Progenitor cell of endocrine pancreas (in vitro differentiated cells): ENCODE data around the gene ITGA2. TPM values are rescaled to one million over a fixed set of nuclear protein-coding genes. Genes with fewer than 3 reads are reported as not detected.

ENCODE experiments used
- DNase-seq: peaks from one replicate; pipeline ENCODE4 v3.0.0; 2021; ENCODE audit warnings: low spot score; ENCODE audit not compliant: unreplicated experiment
- H3K27ac Mint-ChIP-seq: 2 replicates; pipeline ENCODE4 v1.8.0; 2021; ENCODE audit warnings: mild to moderate bottlenecking, moderate library complexity, mixed read lengths
- H3K27me3 Mint-ChIP-seq: 2 replicates; pipeline ENCODE4 v1.8.0; 2021; ENCODE audit warnings: mixed read lengths
- H3K36me3 Mint-ChIP-seq: 2 replicates; pipeline ENCODE4 v1.8.0; 2022; ENCODE audit warnings: mixed read lengths; ENCODE audit not compliant: insufficient read depth
- H3K4me1 Mint-ChIP-seq: 2 replicates; pipeline ENCODE4 v1.8.0; 2021; ENCODE audit warnings: low read depth, mixed read lengths
- H3K4me3 Mint-ChIP-seq: 2 replicates; pipeline ENCODE4 v1.8.0; 2021; ENCODE audit warnings: low read depth, mild to moderate bottlenecking, moderate library complexity, mixed read lengths
- H3K9me3 Mint-ChIP-seq: 2 replicates; pipeline ENCODE4 v1.8.0; 2021; ENCODE audit warnings: low read depth, mixed read lengths
- total RNA-seq: library from RNA; stranded (reverse); gene quantifications from 2 replicates; pipeline ENCODE4 v1.2.1, GENCODE V29; 2021
- TF ChIP-seq, protein P1 (sequence below): fragments of 200-600 bp; sonication (generic); IDR thresholded peaks from one replicate; pipeline ENCODE4 v1.5.0; 2021; ENCODE audit warnings: antibody characterized with exemption, mild to moderate bottlenecking; ENCODE audit not compliant: unreplicated experiment

ITGA2 gene
- total RNA-seq, 1 donor from 2014 or later: 5.1 TPM

DNA sequence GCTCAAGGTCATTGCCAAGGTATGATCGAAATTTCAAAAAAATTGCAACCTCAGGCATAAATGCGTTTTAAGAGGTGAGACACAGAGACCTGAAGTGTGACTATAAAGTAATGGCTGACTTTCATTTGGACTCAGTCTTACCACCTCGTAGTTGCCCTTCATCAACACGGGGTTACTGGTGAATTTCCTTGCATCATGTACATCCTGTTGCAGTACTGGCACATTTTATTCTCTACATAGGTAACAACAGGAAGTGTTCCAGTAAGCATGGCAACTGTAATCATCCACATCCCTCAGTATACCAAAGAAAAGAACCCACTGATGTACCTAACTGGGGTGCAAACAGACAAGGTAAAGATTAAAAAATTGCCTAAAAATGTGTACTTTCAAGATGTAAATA, 91.1 kb downstream of the ITGA2 start:
- Mint-ChIP-seq H3K36me3 (no peaks in the 10 kb centered on the region), H3K27me3 (no peaks in the 10 kb centered on the region), H3K9me3 (no peaks in the 10 kb centered on the region), H3K27ac (no peak overlapping the region), H3K4me1 (no peaks in the 10 kb centered on the region), H3K4me3 (no peak overlapping the region)
- TF ChIP-seq, protein P1, sequence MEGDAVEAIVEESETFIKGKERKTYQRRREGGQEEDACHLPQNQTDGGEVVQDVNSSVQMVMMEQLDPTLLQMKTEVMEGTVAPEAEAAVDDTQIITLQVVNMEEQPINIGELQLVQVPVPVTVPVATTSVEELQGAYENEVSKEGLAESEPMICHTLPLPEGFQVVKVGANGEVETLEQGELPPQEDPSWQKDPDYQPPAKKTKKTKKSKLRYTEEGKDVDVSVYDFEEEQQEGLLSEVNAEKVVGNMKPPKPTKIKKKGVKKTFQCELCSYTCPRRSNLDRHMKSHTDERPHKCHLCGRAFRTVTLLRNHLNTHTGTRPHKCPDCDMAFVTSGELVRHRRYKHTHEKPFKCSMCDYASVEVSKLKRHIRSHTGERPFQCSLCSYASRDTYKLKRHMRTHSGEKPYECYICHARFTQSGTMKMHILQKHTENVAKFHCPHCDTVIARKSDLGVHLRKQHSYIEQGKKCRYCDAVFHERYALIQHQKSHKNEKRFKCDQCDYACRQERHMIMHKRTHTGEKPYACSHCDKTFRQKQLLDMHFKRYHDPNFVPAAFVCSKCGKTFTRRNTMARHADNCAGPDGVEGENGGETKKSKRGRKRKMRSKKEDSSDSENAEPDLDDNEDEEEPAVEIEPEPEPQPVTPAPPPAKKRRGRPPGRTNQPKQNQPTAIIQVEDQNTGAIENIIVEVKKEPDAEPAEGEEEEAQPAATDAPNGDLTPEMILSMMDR: no peak
- DNase-seq: no peak

GRCh38 chr5:53083927-53084326, 94.8 kb downstream of the ITGA2 start:
- no peak for DNase-seq
- Mint-ChIP-seq H3K27ac (no peak overlapping the region), H3K27me3 (no peaks in the 10 kb centered on the region), H3K36me3 (no peaks in the 10 kb centered on the region), H3K4me1 (no peaks in the 10 kb centered on the region), H3K4me3 (no peak overlapping the region), H3K9me3 (no peaks in the 10 kb centered on the region)
- TF ChIP-seq, protein P1: no peak

DNA sequence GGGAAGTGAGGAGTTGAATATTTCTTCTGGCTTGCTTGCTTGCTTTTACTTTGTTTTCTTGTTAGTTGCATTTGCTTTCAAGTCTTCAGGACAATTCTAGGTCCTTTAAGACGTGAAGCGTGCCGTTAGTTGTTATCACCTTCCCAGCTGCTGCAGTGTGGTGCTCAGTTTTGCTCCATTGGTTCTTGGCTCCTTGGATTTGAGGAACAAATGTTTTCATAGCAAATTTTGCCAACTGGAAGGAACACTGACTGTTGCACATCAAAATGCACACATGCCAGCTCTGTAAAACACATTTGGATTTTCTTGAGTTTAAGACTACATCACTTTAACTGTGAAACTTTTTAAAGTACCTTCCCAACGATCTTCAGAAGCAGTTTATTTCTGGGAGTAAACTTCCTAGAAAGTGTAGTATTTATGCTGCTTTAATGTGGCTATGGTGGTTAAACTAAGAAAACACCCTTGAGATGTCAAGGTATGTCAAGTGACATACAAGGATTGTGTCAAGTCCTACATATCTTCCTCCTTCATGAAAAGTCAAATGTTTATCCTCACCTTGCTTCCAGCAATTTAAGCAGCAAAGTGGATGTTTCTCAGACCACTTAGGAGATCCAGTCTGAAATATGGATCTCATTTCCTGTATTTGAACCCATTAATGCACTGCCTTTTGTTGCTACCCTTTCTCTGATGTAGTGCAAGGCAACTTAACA, 95.5 kb downstream of the ITGA2 start:
- Mint-ChIP-seq H3K4me3 (no peak overlapping the region), H3K36me3 (no peaks in the 10 kb centered on the region), H3K27me3 (no peaks in the 10 kb centered on the region), H3K27ac (no peak overlapping the region), H3K4me1 (no peaks in the 10 kb centered on the region), H3K9me3 (no peaks in the 10 kb centered on the region)
- TF ChIP-seq, protein P1: no peak
- DNase-seq: no peak

DNA sequence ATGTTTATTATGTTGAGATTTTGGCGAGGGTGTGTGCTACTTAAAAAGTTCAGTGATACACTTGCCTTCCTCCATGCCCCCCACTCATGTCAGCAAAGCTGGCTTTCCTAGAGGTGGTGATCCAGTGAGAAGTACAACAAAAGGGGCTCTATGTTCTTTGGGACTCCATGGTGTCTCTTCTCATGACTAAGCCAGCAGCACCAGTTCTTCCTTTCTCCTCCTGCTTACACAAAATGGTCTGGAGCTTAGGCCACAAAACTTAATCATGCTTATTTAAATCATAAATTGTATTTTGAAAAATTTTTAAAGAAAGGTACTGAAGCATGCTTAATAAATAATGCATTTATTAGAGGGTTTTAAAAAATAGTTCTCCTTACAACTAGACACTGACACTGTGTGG, 98.0 kb downstream of the ITGA2 start:
- Mint-ChIP-seq H3K27me3 (no peaks in the 10 kb centered on the region), H3K27ac (no peak overlapping the region), H3K4me1 (no peaks in the 10 kb centered on the region), H3K9me3 (no peaks in the 10 kb centered on the region), H3K4me3 (no peak overlapping the region), H3K36me3 (no peaks in the 10 kb centered on the region)
- no peak for DNase-seq
- TF ChIP-seq, protein P1: no peak

GRCh38 chr5:53087621-53088121, 98.5 kb downstream of the ITGA2 start:
- Mint-ChIP-seq H3K4me3 (no peak overlapping the region), H3K4me1 (no peaks in the 10 kb centered on the region), H3K9me3 (no peaks in the 10 kb centered on the region), H3K36me3 (no peaks in the 10 kb centered on the region), H3K27ac (no peak overlapping the region), H3K27me3 (no peaks in the 10 kb centered on the region)
- no peak for DNase-seq
- TF ChIP-seq, protein P1: no peak
